Neural progenitor cell (in vitro differentiated cells): ENCODE results near the gene BPIFA1. TPM values are rescaled to one million over a fixed set of nuclear protein-coding genes. Genes with fewer than 3 reads are reported as not detected.

ENCODE experiments used
- DNase-seq: peaks from one replicate; pipeline ENCODE4 v3.0.0-alpha.2; 2016; ENCODE audit warnings: low spot score
- H2AFZ ChIP-seq: fragments of 200-600 bp; sonication (generic); replicated peaks from 2 replicates; pipeline ENCODE4 v1.6.1; 2016; ENCODE audit warnings: antibody characterized with exemption
- H3F3A ChIP-seq: fragments of 200-600 bp; sonication (generic); 2 replicates; pipeline ENCODE4 v1.6.1; 2016; ENCODE audit warnings: antibody characterized with exemption, low read depth
- H3K27ac ChIP-seq: fragments of 200-600 bp; sonication (generic); 2 replicates; pipeline ENCODE4 v1.5.1; 2016; ENCODE audit warnings: mild to moderate bottlenecking
- H3K27me3 ChIP-seq: fragments of 200-600 bp; sonication (generic); 2 replicates; pipeline ENCODE4 v1.6.1; 2016; ENCODE audit warnings: mild to moderate bottlenecking, moderate library complexity
- H3K36me3 ChIP-seq: fragments of 200-600 bp; sonication (generic); 2 replicates; pipeline ENCODE4 v1.5.1; 2016
- H3K4me1 ChIP-seq: fragments of 200-600 bp; sonication (generic); 2 replicates; pipeline ENCODE4 v1.6.1; 2016; ENCODE audit warnings: mixed run types
- H3K4me2 ChIP-seq: fragments of 200-600 bp; sonication (generic); 2 replicates; pipeline ENCODE4 v1.6.1; 2016
- H3K4me3 ChIP-seq: fragments of 200-600 bp; sonication (generic); 2 replicates; pipeline ENCODE4 v1.5.1; 2016
- H3K79me2 ChIP-seq: fragments of 200-600 bp; sonication (generic); 2 replicates; pipeline ENCODE4 v1.6.1; 2016; ENCODE audit warnings: low read depth
- H3K9ac ChIP-seq: fragments of 200-600 bp; sonication (generic); 2 replicates; pipeline ENCODE4 v1.6.1; 2016
- H3K9me3 ChIP-seq: fragments of 200-600 bp; sonication (generic); 2 replicates; pipeline ENCODE4 v1.5.1; 2016; ENCODE audit warnings: low read depth
- H4K20me1 ChIP-seq: fragments of 200-600 bp; sonication (generic); 2 replicates; pipeline ENCODE4 v1.6.1; 2016; ENCODE audit warnings: low read depth
- H3K27ac Mint-ChIP-seq: 3 replicates; pipeline ENCODE4 v1.8.0; 2021; ENCODE audit warnings: mixed read lengths
- H3K27me3 Mint-ChIP-seq: 2 replicates; pipeline ENCODE4 v1.8.0; 2022; ENCODE audit warnings: low read depth, mild to moderate bottlenecking, inconsistent platforms, moderate library complexity, mixed read lengths; ENCODE audit not compliant: insufficient read depth
- H3K36me3 Mint-ChIP-seq: 3 replicates; pipeline ENCODE4 v1.8.0; 2021; ENCODE audit warnings: mixed read lengths
- H3K4me1 Mint-ChIP-seq: 3 replicates; pipeline ENCODE4 v1.8.0; 2021; ENCODE audit warnings: mixed read lengths
- H3K4me3 Mint-ChIP-seq: 3 replicates; pipeline ENCODE4 v1.8.0; 2021; ENCODE audit warnings: mild to moderate bottlenecking, moderate library complexity, mixed read lengths
- H3K9me3 Mint-ChIP-seq: 3 replicates; pipeline ENCODE4 v1.8.0; 2020; ENCODE audit warnings: mixed read lengths
- CTCF ChIP-seq: fragments of 200-600 bp; sonication (generic); IDR thresholded peaks from 2 replicates; pipeline ENCODE4 v1.5.1; 2017; ENCODE audit warnings: antibody characterized with exemption, mild to moderate bottlenecking
- EZH2 ChIP-seq: fragments of 200-600 bp; sonication (generic); IDR thresholded peaks from 2 replicates; pipeline ENCODE4 v1.6.1; 2017; ENCODE audit warnings: antibody characterized with exemption, mild to moderate bottlenecking, moderate library complexity
- EZH2phosphoT487 ChIP-seq: fragments of 200-600 bp; sonication (generic); IDR thresholded peaks from 2 replicates; pipeline ENCODE4 v1.6.1; 2017; ENCODE audit warnings: antibody characterized with exemption
- total RNA-seq: library from RNA; depleted of rRNA; stranded (reverse); fragments of >200 nt; gene quantifications from 2 replicates; pipeline ENCODE4 v1.2.3, GENCODE V29; 2015; ENCODE audit warnings: low replicate concordance

The BPIFA1 gene
- total RNA-seq, result not detected in 2 replicates

GRCh38 chr20:33235696-33236095, at the start of gene BPIFA1:
BPIFA1 (plus strand) TSS chr20:33235996; CDS start chr20:33237712, 1,716 bp downstream.
- Histone ChIP-seq H3K36me3 (no peaks in the 10 kb centered on the region), H3K27me3 (peaks cover 20% of the 10 kb centered on the region), H3K4me2 (no peak within 1 kb of the TSS), H4K20me1 (no peaks in the 10 kb centered on the region), H3K4me3 (no peak within 1 kb of the TSS), H3K27ac (no peak within 1 kb of the TSS), H2AFZ (no peak within 1 kb of the TSS), H3K79me2 (no peaks in the 10 kb centered on the region), H3F3A (no peaks in the 10 kb centered on the region), H3K9me3 (no peaks in the 10 kb centered on the region), H3K4me1 (no peaks in the 10 kb centered on the region), H3K9ac (no peak within 1 kb of the TSS)
- H3K4me3 Mint-ChIP-seq, result no peak within 1 kb of the TSS
- no peaks in the 10 kb centered on the region for H3K9me3 Mint-ChIP-seq
- no peaks in the 10 kb centered on the region for H3K36me3 Mint-ChIP-seq
- no peaks in the 10 kb centered on the region for H3K4me1 Mint-ChIP-seq
- no peak within 1 kb of the TSS for H3K27ac Mint-ChIP-seq
- H3K27me3 Mint-ChIP-seq, result peaks cover 10% of the 10 kb centered on the region
- DNase-seq, result no peak
- TF ChIP-seq EZH2phosphoT487 (no peak), CTCF (no peak), EZH2 (no peak)

GRCh38 chr20:33187491-33187890, 48.3 kb upstream of the BPIFA1 start:
- Histone ChIP-seq H3K79me2 (no peaks in the 10 kb centered on the region), H4K20me1 (no peaks in the 10 kb centered on the region), H3K4me3 (no peak overlapping the region), H3K27ac (no peak overlapping the region), H3K4me2 (no peak overlapping the region), H3K9me3 (no peaks in the 10 kb centered on the region), H2AFZ (no peak overlapping the region), H3K36me3 (no peaks in the 10 kb centered on the region), H3K27me3 (no peaks in the 10 kb centered on the region), H3F3A (no peaks in the 10 kb centered on the region), H3K4me1 (no peaks in the 10 kb centered on the region), H3K9ac (no peak overlapping the region)
- no peak overlapping the region for H3K27ac Mint-ChIP-seq
- no peak for DNase-seq
- no peaks in the 10 kb centered on the region for H3K9me3 Mint-ChIP-seq
- no peaks in the 10 kb centered on the region for H3K36me3 Mint-ChIP-seq
- H3K4me1 Mint-ChIP-seq, result no peaks in the 10 kb centered on the region
- TF ChIP-seq EZH2, result no peak
- TF ChIP-seq EZH2phosphoT487, result no peak
- TF ChIP-seq CTCF, result no peak
- peaks cover 12% of the 10 kb centered on the region for H3K27me3 Mint-ChIP-seq
- H3K4me3 Mint-ChIP-seq, result no peak overlapping the region

GRCh38 chr20:33188421-33188820, 47.4 kb upstream of the BPIFA1 start:
- Mint-ChIP-seq H3K9me3 (no peaks in the 10 kb centered on the region), H3K27ac (no peak overlapping the region), H3K4me1 (no peaks in the 10 kb centered on the region), H3K27me3 (peaks cover 14% of the 10 kb centered on the region), H3K4me3 (no peak overlapping the region), H3K36me3 (no peaks in the 10 kb centered on the region)
- H4K20me1 ChIP-seq, result no peaks in the 10 kb centered on the region
- H3K4me2 ChIP-seq, result no peak overlapping the region
- H3K27ac ChIP-seq, result no peak overlapping the region
- H3K36me3 ChIP-seq, result no peaks in the 10 kb centered on the region
- H2AFZ ChIP-seq, result no peak overlapping the region
- H3K79me2 ChIP-seq, result no peaks in the 10 kb centered on the region
- H3K9ac ChIP-seq, result no peak overlapping the region
- DNase-seq, result no peak
- no peaks in the 10 kb centered on the region for H3F3A ChIP-seq
- no peaks in the 10 kb centered on the region for H3K9me3 ChIP-seq
- H3K4me1 ChIP-seq, result no peaks in the 10 kb centered on the region
- no peak overlapping the region for H3K4me3 ChIP-seq
- TF ChIP-seq EZH2phosphoT487 (no peak), EZH2 (no peak), CTCF (no peak)
- H3K27me3 ChIP-seq, result no peaks in the 10 kb centered on the region

- Histone ChIP-seq H3K4me3 (no peak overlapping the region), H3K79me2 (no peaks in the 10 kb centered on the region), H3K9me3 (no peaks in the 10 kb centered on the region), H3K27ac (no peak overlapping the region), H3K9ac (no peak overlapping the region), H4K20me1 (no peaks in the 10 kb centered on the region), H3K27me3 (peaks cover 19% of the 10 kb centered on the region), H3K36me3 (no peaks in the 10 kb centered on the region), H3K4me2 (no peak overlapping the region), H3K4me1 (no peaks in the 10 kb centered on the region), H2AFZ (no peak overlapping the region), H3F3A (no peaks in the 10 kb centered on the region)
- H3K27me3 Mint-ChIP-seq, result peaks cover 21% of the 10 kb centered on the region
- no peak for DNase-seq
- H3K27ac Mint-ChIP-seq, result no peak overlapping the region
- H3K4me1 Mint-ChIP-seq, result no peaks in the 10 kb centered on the region
- no peaks in the 10 kb centered on the region for H3K9me3 Mint-ChIP-seq
- H3K36me3 Mint-ChIP-seq, result no peaks in the 10 kb centered on the region
- TF ChIP-seq EZH2 (no peak), EZH2phosphoT487 (no peak), CTCF (no peak)
- no peak overlapping the region for H3K4me3 Mint-ChIP-seq
Observed at GRCh38 chr20:33191484-33191883, 44.3 kb upstream of the BPIFA1 start.
